Small intestine (tissue), 7 donors: ENCODE data around the gene WT1. TPM values are rescaled to one million over a fixed set of nuclear protein-coding genes. Genes with fewer than 3 reads are reported as not detected.

Experiments used
- DNase-seq, 2 donors: peaks; one replicate each; pipeline versions ENCODE4 v3.0.0 to v3.0.0-alpha.2; 2013
- FAIRE-seq: peaks from 2 replicates; lab custom pipeline; 2012; peaks lifted over from hg19 to GRCh38; lab: Jason Lieb, UNC
- H3K27ac ChIP-seq, 3 donors: one replicate each; pipeline ENCODE4 v1.5.1; 2013; ENCODE audit warnings: low read length in 2 of 3, mild to moderate bottlenecking in 2 of 3, control low read depth in 1 of 3, inconsistent platforms in 1 of 3, low read depth in 1 of 3, moderate library complexity in 1 of 3
- H3K27me3 ChIP-seq, 3 donors: one replicate each; pipeline ENCODE4 v1.6.1; 2013; ENCODE audit warnings: low read length in 3 of 3, inconsistent platforms in 1 of 3; ENCODE audit not compliant: control insufficient read depth in 3 of 3, insufficient read depth in 3 of 3
- H3K36me3 ChIP-seq, 3 donors: one replicate each; pipeline ENCODE4 v1.6.1; 2013; ENCODE audit warnings: low read length in 3 of 3, inconsistent platforms in 1 of 3, low read depth in 1 of 3, mild to moderate bottlenecking in 1 of 3, moderate library complexity in 1 of 3; ENCODE audit not compliant: control insufficient read depth in 3 of 3, insufficient read depth in 2 of 3
- H3K4me1 ChIP-seq, 3 donors: one replicate each; pipeline ENCODE4 v1.6.1; 2013; ENCODE audit warnings: low read length in 2 of 3, inconsistent platforms in 1 of 3, low read depth in 1 of 3, mild to moderate bottlenecking in 1 of 3, moderate library complexity in 1 of 3; ENCODE audit not compliant: control insufficient read depth in 3 of 3, insufficient read depth in 2 of 3
- H3K4me3 ChIP-seq, 3 donors: one replicate each; pipeline ENCODE4 v1.5.1; 2013; ENCODE audit warnings: low read length in 3 of 3, control low read depth in 1 of 3, inconsistent platforms in 1 of 3, low read depth in 1 of 3, mild to moderate bottlenecking in 1 of 3, moderate library complexity in 1 of 3
- H3K9me3 ChIP-seq, 2 donors: one replicate each; pipeline ENCODE4 v1.6.1; 2013; ENCODE audit warnings: low read depth in 1 of 2, low read length in 1 of 2; ENCODE audit not compliant: control insufficient read depth in 2 of 2, insufficient read depth in 1 of 2
- WGBS, 3 donors: extraction: QIAGEN DNeasy Blood & Tissue Kit; methylation state at CpG; one replicate each; pipeline ENCODE4 v1.1.7; 2013; 5-methylcytosine and 5-hydroxymethylcytosine counted together
- polyA plus RNA-seq, 4 donors: library from polyadenylated mRNA; stranded (reverse) in 3 of 4; unstranded in 1 of 4; fragments of 200-250 nt in 3 of 4; fragments of 120-200 nt in 1 of 4; gene quantifications; one replicate each; pipeline versions ENCODE4 v1.2.1 to v1.2.3, GENCODE V29; 2013
- donor health status: healthy with polysubstance abuse.
- donor health status: control.
- donor health status: control.
- donor health status: Bipolar disorder and iron deficiency.
- donor health status: healthy.

Gene WT1
- polyA plus RNA-seq, 4 donors, result 0.03 TPM; not detected in 3

GRCh38 chr11:32414925-32415324 lies 20.4 kb downstream of the WT1 start:
- Histone ChIP-seq H3K27ac (no peak overlapping the region), H3K4me3 (no peak overlapping the region), H3K4me1 (no peaks in the 10 kb centered on the region), H3K36me3 (no peaks in the 10 kb centered on the region), H3K9me3 (no peaks in the 10 kb centered on the region), H3K27me3 (peaks cover 0 to 13% (median 5%) of the 10 kb centered on the region in 3 donors)
- no peak for FAIRE-seq
- WGBS, 3 donors, result 69 to 79% (median 74%) methylated on average over 2 of the region's 2 CpGs
- no peak for DNase-seq

- Histone ChIP-seq H3K9me3 (no peaks in the 10 kb centered on the region), H3K27me3 (peaks cover 0 to 13% (median 5%) of the 10 kb centered on the region in 3 donors), H3K4me1 (no peaks in the 10 kb centered on the region), H3K27ac (no peak overlapping the region), H3K36me3 (no peaks in the 10 kb centered on the region), H3K4me3 (no peak overlapping the region)
- DNase-seq (no peak), FAIRE-seq (no peak)
- WGBS, 3 donors, result 77 to 87% (median 82%) methylated on average over 12 of the region's 12 CpGs
These were observed 23.3 kb downstream of the WT1 start for GRCh38 chr11:32411942-32412615.

GRCh38 chr11:32405592-32405991 lies 29.7 kb downstream of the WT1 start:
- no peak overlapping the region for H3K27ac ChIP-seq
- FAIRE-seq (no peak), DNase-seq (no peak)
- WGBS, 3 donors, result 76 to 82% (median 76%) methylated on average over 4 of the region's 4 CpGs
- H3K36me3 ChIP-seq, result no peaks in the 10 kb centered on the region
- H3K4me3 ChIP-seq, result no peak overlapping the region
- no peaks in the 10 kb centered on the region for H3K4me1 ChIP-seq
- H3K27me3 ChIP-seq, result peaks cover 0 to 8% (median 8%) of the 10 kb centered on the region in 3 donors
- H3K9me3 ChIP-seq, result no peaks in the 10 kb centered on the region

GRCh38 chr11:32402836-32403235 lies 32.5 kb downstream of the WT1 start:
- Histone ChIP-seq H3K4me3 (no peak overlapping the region), H3K9me3 (no peaks in the 10 kb centered on the region), H3K36me3 (no peaks in the 10 kb centered on the region), H3K27ac (no peak overlapping the region), H3K4me1 (no peaks in the 10 kb centered on the region), H3K27me3 (peaks cover 0 to 19% (median 8%) of the 10 kb centered on the region in 3 donors)
- no peak for DNase-seq
- WGBS, 3 donors, result 48 to 73% (median 58%) methylated on average over 2 of the region's 2 CpGs
- FAIRE-seq, result no peak

- WGBS, 3 donors, result 65 to 72% (median 68%) methylated on average over 5 of the region's 5 CpGs
- Histone ChIP-seq H3K27ac (no peak overlapping the region), H3K9me3 (no peaks in the 10 kb centered on the region), H3K4me1 (no peaks in the 10 kb centered on the region), H3K36me3 (no peaks in the 10 kb centered on the region), H3K27me3 (peaks cover 0 to 17% (median 12%) of the 10 kb centered on the region in 3 donors), H3K4me3 (no peak overlapping the region)
- DNase-seq, result no peak
- no peak for FAIRE-seq
These were observed 34.5 kb downstream of the WT1 start for GRCh38 chr11:32400670-32401369.

- FAIRE-seq, result no peak
These were observed 35.1 kb downstream of the WT1 start for GRCh38 chr11:32400196-32400595.

GRCh38 chr11:32396991-32397390 lies 38.3 kb downstream of the WT1 start:
- Histone ChIP-seq H3K27me3 (peaks cover 0 to 26% (median 4%) of the 10 kb centered on the region in 3 donors), H3K9me3 (no peaks in the 10 kb centered on the region), H3K27ac (no peak overlapping the region), H3K4me3 (no peak overlapping the region), H3K36me3 (no peaks in the 10 kb centered on the region), H3K4me1 (no peaks in the 10 kb centered on the region)
- DNase-seq, result no peak
- WGBS, 3 donors, result 72 to 76% (median 73%) methylated on average over 4 of the region's 4 CpGs
- FAIRE-seq, result no peak

More at GRCh38 chr11:32400196-32400595, 35.1 kb downstream of the WT1 start:
- H3K36me3 ChIP-seq, result no peaks in the 10 kb centered on the region
- no peak for DNase-seq
- no peak overlapping the region for H3K4me3 ChIP-seq
- no peaks in the 10 kb centered on the region for H3K4me1 ChIP-seq
- peaks cover 0 to 17% (median 12%) of the 10 kb centered on the region in 3 donors for H3K27me3 ChIP-seq
- no peaks in the 10 kb centered on the region for H3K9me3 ChIP-seq
- WGBS, 3 donors, result 25 to 43% (median 37%) methylated on average over 16 of the region's 16 CpGs
- H3K27ac ChIP-seq, result no peak overlapping the region

GRCh38 chr11:32396331-32396730 lies 39.0 kb downstream of the WT1 start:
- FAIRE-seq (no peak), DNase-seq (no peak)
- WGBS, 3 donors, result 72 to 76% (median 76%) methylated on average over 7 of the region's 7 CpGs
- H3K9me3 ChIP-seq, result no peaks in the 10 kb centered on the region
- no peaks in the 10 kb centered on the region for H3K36me3 ChIP-seq
- peaks cover 0 to 26% (median 4%) of the 10 kb centered on the region in 3 donors for H3K27me3 ChIP-seq
- no peaks in the 10 kb centered on the region for H3K4me1 ChIP-seq
- H3K4me3 ChIP-seq, result no peak overlapping the region
- no peak overlapping the region for H3K27ac ChIP-seq
